HG03108 (cell line): ENCODE results near the gene NLRP8.
"Not testable (repeated sequence)": the region's sequence is repeated elsewhere in the genome, so short reads cannot be mapped to it uniquely, and the experiment has no call there.

Experiments
- ATAC-seq: cut with Tn5 transposase; IDR thresholded peaks from one replicate; pipeline ENCODE4 v1.9.1; 2021; ENCODE audit warnings: moderate library complexity; ENCODE audit not compliant: unreplicated experiment

The NLRP8 gene

DNA sequence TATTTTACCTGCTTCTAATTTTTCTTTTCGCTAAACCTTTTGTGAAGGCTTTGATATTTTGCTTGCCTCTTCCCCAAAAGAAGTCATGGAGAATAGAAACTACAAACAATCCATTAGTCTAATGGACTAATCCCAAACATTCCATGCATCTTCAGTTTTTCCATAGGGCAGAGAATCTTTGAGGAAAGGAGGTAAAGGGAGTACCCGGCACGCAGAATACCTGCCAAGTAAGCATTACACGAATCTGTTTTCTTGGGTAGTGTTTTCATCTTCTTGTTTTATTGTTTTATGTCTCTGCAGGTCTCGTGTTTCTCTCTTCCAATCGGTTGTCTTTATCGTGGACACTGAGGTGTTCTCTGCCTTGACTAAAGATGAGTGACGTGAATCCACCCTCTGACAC, at the start of gene NLRP8:
Gene NLRP8 (plus strand): TSS at position 301 of the 400 bp plus-strand sequence.
- no peak for ATAC-seq

DNA sequence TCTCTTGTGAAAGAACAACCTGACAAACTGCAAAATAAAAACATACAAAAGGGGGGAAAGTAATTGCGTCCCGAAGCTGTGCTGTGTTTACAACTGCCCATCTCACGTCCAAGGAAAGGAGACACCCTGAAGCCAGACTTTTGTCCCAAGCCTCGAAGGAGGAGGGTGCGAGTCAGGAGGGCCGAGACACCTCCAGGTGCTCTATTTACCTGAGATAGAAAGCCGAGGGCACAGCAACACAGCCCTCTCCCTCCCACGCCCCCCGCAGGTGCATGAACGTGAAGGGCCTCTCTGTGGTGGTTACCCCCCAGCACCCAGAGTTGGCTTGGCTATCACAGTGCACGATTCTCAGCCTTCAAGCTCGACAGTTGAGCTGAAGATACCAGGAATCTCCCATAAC, 48.7 kb upstream of the NLRP8 start:
- ATAC-seq = no peak

DNA sequence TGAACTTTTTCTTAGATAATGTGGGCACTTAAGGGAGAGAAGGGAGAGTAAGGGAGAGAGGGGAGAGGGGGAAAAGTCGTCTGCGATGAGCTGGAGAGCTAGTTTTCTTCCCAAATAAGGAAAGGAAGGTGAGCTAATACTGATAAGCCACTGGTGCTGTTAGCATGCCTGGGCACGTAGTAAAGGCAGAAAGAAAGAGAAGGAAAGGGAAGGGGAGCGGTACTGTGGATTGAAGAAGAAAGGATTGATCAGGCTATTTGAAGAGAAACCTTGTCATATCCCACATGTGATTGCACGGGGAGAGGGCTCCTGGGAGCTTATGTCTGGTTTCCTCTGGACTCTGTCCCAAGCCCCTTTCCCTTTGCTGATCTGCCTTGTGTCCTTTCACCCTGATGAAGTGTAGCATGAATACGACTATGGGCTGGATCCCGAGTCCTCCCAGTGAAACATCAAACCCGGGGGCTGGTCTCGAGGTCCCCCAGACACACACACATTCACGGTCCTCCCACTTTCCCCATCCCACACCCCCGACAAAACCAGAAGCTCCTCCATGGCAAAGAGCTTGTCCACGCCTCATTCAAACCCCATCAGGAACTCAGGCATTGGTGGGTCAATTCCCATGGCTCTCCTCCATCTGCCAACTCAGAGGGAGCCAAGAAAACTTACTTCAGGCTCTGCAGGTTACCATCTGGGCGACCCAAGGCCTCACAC, 46.1 kb upstream of the NLRP8 start:
- ATAC-seq = no peak

DNA sequence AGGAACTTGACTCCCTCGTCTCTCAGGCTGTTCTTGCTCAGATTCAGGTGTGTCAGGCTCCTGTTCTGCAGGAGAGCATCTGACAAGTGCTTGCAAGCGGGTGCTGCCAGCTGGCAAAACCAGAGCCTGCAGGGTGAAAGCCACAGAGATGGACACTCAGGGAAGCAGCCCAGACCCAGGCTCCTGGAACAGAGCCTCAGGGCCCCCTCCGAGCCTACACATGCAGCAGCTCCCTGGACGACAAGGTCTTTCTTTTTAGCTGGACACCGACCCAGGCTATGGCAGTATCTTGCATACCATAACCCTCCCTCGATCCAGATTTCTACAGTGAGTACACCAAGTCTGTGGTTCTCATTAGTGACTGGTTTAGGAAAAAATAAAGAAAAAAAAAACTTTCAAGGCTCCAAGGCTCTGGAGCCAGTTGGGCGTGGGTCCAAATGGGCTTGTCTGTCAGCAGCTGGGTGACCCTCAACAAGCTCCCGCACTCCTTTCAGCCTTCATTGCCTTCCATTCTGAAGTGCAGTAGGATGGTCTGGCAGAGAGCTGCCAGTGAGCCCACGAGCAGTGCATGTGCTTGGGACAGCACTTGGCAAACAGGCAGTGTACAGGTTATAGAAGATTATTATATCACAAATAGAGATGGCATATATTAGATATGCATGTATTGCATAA, 45.4 kb upstream of the NLRP8 start:
- no peak for ATAC-seq

DNA sequence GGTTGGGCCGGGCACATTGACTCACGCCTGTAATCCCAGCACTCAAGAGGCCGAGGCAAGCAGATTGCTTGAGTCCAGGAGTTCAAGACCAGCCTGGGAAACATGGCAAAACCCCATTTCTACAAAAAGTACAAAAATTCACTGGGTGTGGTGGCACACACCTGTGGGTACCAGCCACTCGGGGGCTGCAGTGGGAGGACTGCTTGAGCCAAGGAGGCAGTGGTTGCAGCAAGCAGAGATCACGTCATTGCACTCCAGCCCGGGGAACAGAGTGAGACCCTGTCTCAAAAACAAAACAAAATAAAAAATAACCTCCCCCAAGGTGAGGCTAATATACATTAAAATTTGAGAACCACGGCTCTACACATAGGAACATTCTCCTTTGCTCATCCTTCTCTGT, 40.3 kb upstream of the NLRP8 start:
- no peak for ATAC-seq

GRCh38 chr19:55907746-55908145, 39.9 kb upstream of the NLRP8 start:
- no peak for ATAC-seq

GRCh38 chr19:55909801-55910200, 37.8 kb upstream of the NLRP8 start:
- ATAC-seq = no peak

DNA sequence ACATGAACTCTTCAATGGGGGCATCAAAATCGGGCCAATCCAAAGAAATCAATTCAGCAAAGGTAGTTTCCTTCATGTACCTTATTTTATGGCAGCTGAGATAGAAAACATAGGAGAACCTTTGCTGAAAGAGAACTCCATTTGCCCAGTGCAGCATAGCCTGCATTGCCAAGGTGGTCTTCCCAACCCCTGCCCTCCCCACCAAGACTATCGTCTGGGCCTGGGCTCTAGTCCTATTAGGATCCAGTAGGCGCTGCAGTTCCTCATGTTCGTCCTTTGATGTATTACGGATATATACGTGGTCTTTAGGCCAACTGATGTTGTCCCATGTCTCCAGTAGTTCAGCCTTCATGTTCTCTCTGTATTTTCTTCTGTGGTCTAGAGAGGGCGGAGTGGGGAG, 34.7 kb upstream of the NLRP8 start:
- ATAC-seq = no peak

DNA sequence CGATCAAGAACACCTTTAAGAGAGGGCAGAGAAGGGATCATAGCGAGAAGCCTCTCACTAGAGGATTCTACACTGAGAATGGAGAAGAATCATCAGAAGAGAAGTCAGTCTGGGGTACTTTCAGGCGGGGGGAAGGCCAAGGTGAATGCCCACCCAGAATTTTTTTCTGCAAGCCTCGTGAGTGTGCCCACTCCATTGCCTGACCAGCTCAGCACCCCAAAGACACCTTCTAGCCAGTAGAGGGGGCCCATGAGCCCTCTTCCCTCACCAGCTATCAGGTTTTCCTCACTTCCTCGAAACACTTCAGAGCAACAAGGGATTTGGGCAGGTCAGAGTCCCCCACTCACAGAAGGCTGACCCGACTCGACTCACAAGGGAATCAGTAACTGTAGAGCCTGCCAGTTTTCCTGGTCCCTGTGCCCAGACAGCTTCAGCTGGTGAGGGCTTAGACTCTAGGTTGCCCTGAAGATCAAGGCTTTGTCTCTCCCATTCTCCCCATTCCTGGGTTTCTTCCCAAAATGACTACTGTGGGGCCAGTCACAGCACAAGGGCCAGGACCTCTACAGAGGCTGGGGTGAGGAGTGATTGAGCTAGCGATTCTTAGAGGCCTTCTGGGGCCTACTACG, 33.9 kb upstream of the NLRP8 start:
- ATAC-seq = no peak

DNA sequence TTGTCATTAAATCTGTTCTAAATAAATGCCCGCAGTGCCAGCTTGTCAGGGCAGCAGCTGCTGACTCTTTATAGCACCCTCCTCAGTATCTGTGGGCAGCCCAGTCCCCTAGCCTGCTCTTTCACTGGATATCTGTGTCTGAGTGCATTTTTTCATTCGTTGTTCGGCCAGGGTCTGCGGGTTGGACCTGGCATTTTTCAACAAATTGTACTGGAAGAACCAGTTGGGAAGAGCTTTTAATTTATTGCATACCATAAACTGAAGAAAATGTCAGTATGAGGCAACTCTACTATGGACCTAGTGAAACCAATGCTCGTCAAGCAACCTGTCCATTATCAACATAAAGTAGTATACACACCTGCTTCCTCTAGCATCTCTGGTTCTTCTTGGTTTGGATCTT, 24.1 kb upstream of the NLRP8 start:
- no peak for ATAC-seq

DNA sequence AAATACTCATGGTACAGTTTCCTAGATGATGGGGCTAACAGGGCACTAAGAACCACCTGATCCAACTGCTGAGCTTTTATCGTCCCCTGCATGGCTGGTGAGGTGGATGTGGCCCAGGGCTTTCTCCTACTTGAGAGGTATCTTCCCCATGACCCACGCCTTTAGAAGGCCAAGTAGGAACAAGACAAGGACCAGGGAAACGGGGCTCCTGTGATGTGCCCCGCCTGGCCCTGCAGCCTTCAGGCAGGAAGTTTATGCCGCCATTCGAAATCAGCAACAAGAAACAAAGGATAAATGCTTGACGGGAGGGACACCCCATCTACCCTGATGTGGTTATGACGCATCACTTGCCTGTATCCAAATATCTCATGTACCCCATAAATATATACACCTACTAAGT, 19.6 kb upstream of the NLRP8 start:
- ATAC-seq = no peak

GRCh38 chr19:55929258-55929657, 18.4 kb upstream of the NLRP8 start:
- ATAC-seq = not testable (repeated sequence)

DNA sequence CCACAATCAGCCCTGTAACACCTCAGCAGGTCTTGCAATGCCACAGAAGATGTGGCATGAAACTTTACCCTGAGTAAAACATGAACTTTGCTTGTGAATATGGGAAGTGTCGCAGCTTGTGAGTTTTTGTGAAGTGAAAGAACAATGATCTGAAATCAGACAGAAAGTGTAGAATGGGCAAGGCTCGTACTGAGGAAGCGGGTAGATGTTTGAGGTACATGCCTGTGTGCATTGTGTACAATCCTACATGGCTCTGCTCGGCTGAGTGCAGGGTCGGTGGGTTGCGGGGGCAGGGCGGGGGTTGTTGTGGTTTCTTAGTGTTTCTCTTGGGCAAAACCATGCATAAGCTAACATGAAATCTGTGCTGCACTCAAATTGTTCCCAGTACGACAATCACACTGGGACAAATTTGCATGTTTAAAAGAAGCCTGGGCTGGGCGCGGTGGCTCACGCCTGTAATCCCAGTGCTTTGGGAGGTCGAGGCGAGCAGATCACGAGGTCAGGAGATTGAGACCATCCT, 16.6 kb upstream of the NLRP8 start:
- ATAC-seq = no peak

DNA sequence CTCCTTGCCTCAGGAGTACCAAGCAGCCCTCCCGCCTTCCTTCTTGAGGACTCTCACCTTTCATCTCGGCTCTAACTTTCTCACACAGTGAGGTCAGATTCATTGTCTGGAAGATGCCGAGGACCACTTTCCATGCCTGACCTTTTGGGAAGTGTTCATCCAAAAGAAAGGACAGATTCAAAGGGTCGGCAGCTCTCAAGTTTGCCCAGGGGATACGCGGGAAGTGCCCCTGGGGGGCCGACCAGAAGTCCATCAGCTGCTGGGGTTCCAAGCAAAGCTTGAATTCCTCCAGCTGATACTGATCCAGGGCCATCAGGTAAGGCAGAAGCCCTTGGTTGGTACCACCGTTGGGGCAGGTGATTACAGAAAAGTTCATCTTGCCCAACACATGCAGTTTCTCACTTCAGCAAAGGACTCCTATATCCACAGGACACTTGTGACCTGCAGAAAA, 15.7 kb upstream of the NLRP8 start, which contains the start of gene NLRP13:
Gene NLRP13 (minus strand): TSS at position 401 of the 451 bp plus-strand sequence. CDS start 25 bp downstream, at position 376.
- ATAC-seq = no peak

DNA sequence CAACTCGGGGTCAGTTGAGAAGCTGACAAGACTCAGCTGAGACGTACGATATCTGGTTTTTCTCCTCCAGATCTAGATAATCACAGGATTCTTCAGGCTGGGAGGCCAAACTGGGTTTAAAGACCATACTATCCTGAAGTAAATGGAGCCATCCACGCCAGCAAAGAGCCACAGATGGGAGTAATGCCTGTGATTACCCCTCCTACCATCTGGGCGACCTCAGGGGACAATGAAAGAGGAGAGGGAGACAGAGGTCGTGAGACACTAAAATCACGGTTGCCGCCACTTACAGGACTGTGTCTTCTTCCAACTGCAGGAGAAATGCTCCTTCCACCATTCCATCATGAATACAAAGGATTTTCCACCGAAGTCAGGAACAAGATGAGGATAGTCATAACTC, 12.4 kb upstream of the NLRP8 start:
- no peak for ATAC-seq

- no peak for ATAC-seq
Observed at GRCh38 chr19:55939206-55939605, 8.4 kb upstream of the NLRP8 start.

GRCh38 chr19:55940306-55940705, 7.3 kb upstream of the NLRP8 start:
- no peak for ATAC-seq

DNA sequence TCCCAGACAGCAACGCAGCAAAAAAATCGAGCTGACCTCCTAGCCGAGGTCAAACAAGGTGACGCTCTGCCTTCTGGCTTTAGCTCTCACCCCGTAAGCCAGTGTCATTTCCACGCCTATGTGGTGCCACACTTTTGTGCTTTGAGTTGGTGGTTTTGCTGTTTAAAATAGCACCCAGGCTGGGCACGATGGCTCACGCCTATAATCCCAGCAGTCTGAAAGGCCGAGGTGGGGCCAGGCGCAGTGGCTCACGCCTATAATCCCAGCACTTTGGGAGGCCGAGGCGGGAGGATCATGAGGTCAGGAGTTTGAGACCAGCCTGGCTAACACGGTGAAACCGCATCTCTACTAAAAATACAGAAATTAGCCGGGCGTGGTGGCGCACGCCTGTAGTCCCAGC, 2.9 kb downstream of the NLRP8 start:
- ATAC-seq = not testable (repeated sequence)

- ATAC-seq = no peak
Observed at GRCh38 chr19:55956431-55956830, 8.8 kb downstream of the NLRP8 start.

- no peak for ATAC-seq
Observed at GRCh38 chr19:55958356-55958755, 10.7 kb downstream of the NLRP8 start.

GRCh38 chr19:55959996-55960675, 12.5 kb downstream of the NLRP8 start:
- ATAC-seq = no peak
